Measurements from ENCODE around the gene KCNJ6. TPM values are rescaled to one million over a fixed set of nuclear protein-coding genes. Genes with fewer than 3 reads are reported as not detected.

KCNJ6 gene
- total RNA-seq, 2 experiments from 2014 or later = not detected

GRCh38 chr21:37808261-37808660 is 108.0 kb downstream of the KCNJ6 start:
- H3K4me3 Mint-ChIP-seq = no peak overlapping the region

GRCh38 chr21:37805266-37805665 is 111.0 kb downstream of the KCNJ6 start:
- POLR2A ChIA-PET = no interaction called here
- H3K36me3 Mint-ChIP-seq = no peaks in the 10 kb centered on the region
- H3K27me3 Mint-ChIP-seq = peaks cover 8% of the 10 kb centered on the region
- no peaks in the 10 kb centered on the region for H3K9me3 Mint-ChIP-seq
- H3K4me1 Mint-ChIP-seq = no peaks in the 10 kb centered on the region
- ATAC-seq (ENCODE audit: low read depth) (no peak), DNase-seq (no peak)
- no peak overlapping the region for H3K4me3 Mint-ChIP-seq
- H3K27ac Mint-ChIP-seq = no peak overlapping the region

More at GRCh38 chr21:37808261-37808660, 108.0 kb downstream of the KCNJ6 start:
- Mint-ChIP-seq H3K4me1 (no peaks in the 10 kb centered on the region), H3K36me3 (no peaks in the 10 kb centered on the region), H3K27me3 (no peaks in the 10 kb centered on the region), H3K9me3 (peaks cover 2% of the 10 kb centered on the region), H3K27ac (no peak overlapping the region)
- ATAC-seq (ENCODE audit: low read depth) = no peak
- no peak for DNase-seq
- POLR2A ChIA-PET = no interaction called here

- DNase-seq (no peak), ATAC-seq (ENCODE audit: low read depth) (no peak)
- Mint-ChIP-seq H3K27me3 (peaks cover 10% of the 10 kb centered on the region), H3K9me3 (no peaks in the 10 kb centered on the region), H3K4me1 (no peaks in the 10 kb centered on the region), H3K36me3 (no peaks in the 10 kb centered on the region), H3K4me3 (no peak overlapping the region), H3K27ac (no peak overlapping the region)
- POLR2A ChIA-PET = no interaction called here
These were observed 112.3 kb downstream of the KCNJ6 start for GRCh38 chr21:37804001-37804400.

GRCh38 chr21:37803101-37803651 is 113.1 kb downstream of the KCNJ6 start:
- no peaks in the 10 kb centered on the region for H3K36me3 Mint-ChIP-seq

GRCh38 chr21:37800456-37801061 is 115.7 kb downstream of the KCNJ6 start:
- peaks cover 13% of the 10 kb centered on the region for H3K27me3 Mint-ChIP-seq

More at GRCh38 chr21:37803101-37803651, 113.1 kb downstream of the KCNJ6 start:
- no peak for ATAC-seq (ENCODE audit: low read depth)
- no peaks in the 10 kb centered on the region for H3K9me3 Mint-ChIP-seq
- POLR2A ChIA-PET = no interaction called here
- H3K4me1 Mint-ChIP-seq = no peaks in the 10 kb centered on the region
- H3K4me3 Mint-ChIP-seq = no peak overlapping the region
- no peak overlapping the region for H3K27ac Mint-ChIP-seq
- no peak for DNase-seq
- peaks cover 11% of the 10 kb centered on the region for H3K27me3 Mint-ChIP-seq

GRCh38 chr21:37800057-37800455 is 116.2 kb downstream of the KCNJ6 start:
- peaks cover 13% of the 10 kb centered on the region for H3K27me3 Mint-ChIP-seq
- ATAC-seq (ENCODE audit: low read depth) (no peak), DNase-seq (no peak)
- H3K4me3 Mint-ChIP-seq = no peak overlapping the region
- no peaks in the 10 kb centered on the region for H3K4me1 Mint-ChIP-seq
- H3K9me3 Mint-ChIP-seq = no peaks in the 10 kb centered on the region
- no peak overlapping the region for H3K27ac Mint-ChIP-seq
- H3K36me3 Mint-ChIP-seq = no peaks in the 10 kb centered on the region
- POLR2A ChIA-PET = no interaction called here

More at GRCh38 chr21:37800456-37801061, 115.7 kb downstream of the KCNJ6 start:
- Mint-ChIP-seq H3K36me3 (no peaks in the 10 kb centered on the region), H3K27ac (no peak overlapping the region), H3K4me1 (no peaks in the 10 kb centered on the region), H3K4me3 (no peak overlapping the region), H3K9me3 (no peaks in the 10 kb centered on the region)
- DNase-seq (no peak), ATAC-seq (ENCODE audit: low read depth) (no peak)
- POLR2A ChIA-PET = no interaction called here

GRCh38 chr21:37799211-37800056 is 116.8 kb downstream of the KCNJ6 start:
- POLR2A ChIA-PET = no interaction called here
- H3K27ac Mint-ChIP-seq = no peak overlapping the region

GRCh38 chr21:37797403-37797802 is 118.9 kb downstream of the KCNJ6 start:
- POLR2A ChIA-PET = no interaction called here
- Mint-ChIP-seq H3K27ac (no peak overlapping the region), H3K4me3 (no peak overlapping the region), H3K27me3 (peaks cover 15% of the 10 kb centered on the region), H3K9me3 (no peaks in the 10 kb centered on the region), H3K4me1 (no peaks in the 10 kb centered on the region), H3K36me3 (no peaks in the 10 kb centered on the region)
- DNase-seq (no peak), ATAC-seq (ENCODE audit: low read depth) (no peak)

More at GRCh38 chr21:37799211-37800056, 116.8 kb downstream of the KCNJ6 start:
- H3K4me1 Mint-ChIP-seq = no peaks in the 10 kb centered on the region
- ATAC-seq (ENCODE audit: low read depth) (no peak), DNase-seq (no peak)
- no peaks in the 10 kb centered on the region for H3K36me3 Mint-ChIP-seq
- no peak overlapping the region for H3K4me3 Mint-ChIP-seq
- H3K9me3 Mint-ChIP-seq = no peaks in the 10 kb centered on the region
- peaks cover 14% of the 10 kb centered on the region for H3K27me3 Mint-ChIP-seq

- Mint-ChIP-seq H3K36me3 (no peaks in the 10 kb centered on the region), H3K4me1 (no peaks in the 10 kb centered on the region), H3K27me3 (peaks cover 11% of the 10 kb centered on the region), H3K4me3 (no peak overlapping the region), H3K27ac (no peak overlapping the region), H3K9me3 (no peaks in the 10 kb centered on the region)
- POLR2A ChIA-PET = no interaction called here
- ATAC-seq (ENCODE audit: low read depth) (no peak), DNase-seq (no peak)
These were observed 120.2 kb downstream of the KCNJ6 start for GRCh38 chr21:37796011-37796410.

- ATAC-seq (ENCODE audit: low read depth) (no peak), DNase-seq (no peak)
- no peaks in the 10 kb centered on the region for H3K9me3 Mint-ChIP-seq
- no peak overlapping the region for H3K4me3 Mint-ChIP-seq
- H3K4me1 Mint-ChIP-seq = no peaks in the 10 kb centered on the region
- H3K36me3 Mint-ChIP-seq = no peaks in the 10 kb centered on the region
- H3K27ac Mint-ChIP-seq = no peak overlapping the region
- POLR2A ChIA-PET = no interaction called here
- peaks cover 4% of the 10 kb centered on the region for H3K27me3 Mint-ChIP-seq
These were observed 122.6 kb downstream of the KCNJ6 start for GRCh38 chr21:37793660-37794059.

- POLR2A ChIA-PET = no interaction called here
- Mint-ChIP-seq H3K27me3 (peaks cover 2% of the 10 kb centered on the region), H3K27ac (no peak overlapping the region), H3K4me3 (no peak overlapping the region), H3K36me3 (no peaks in the 10 kb centered on the region), H3K9me3 (no peaks in the 10 kb centered on the region), H3K4me1 (no peaks in the 10 kb centered on the region)
- ATAC-seq (ENCODE audit: low read depth) (no peak), DNase-seq (no peak)
These were observed 124.2 kb downstream of the KCNJ6 start for GRCh38 chr21:37792046-37792445.

GRCh38 chr21:37790905-37791304 is 125.4 kb downstream of the KCNJ6 start:
- Mint-ChIP-seq H3K36me3 (no peaks in the 10 kb centered on the region), H3K27me3 (peaks cover 2% of the 10 kb centered on the region), H3K27ac (no peak overlapping the region), H3K4me3 (no peak overlapping the region), H3K9me3 (no peaks in the 10 kb centered on the region), H3K4me1 (no peaks in the 10 kb centered on the region)
- no peak for DNase-seq
- POLR2A ChIA-PET = no interaction called here
- ATAC-seq (ENCODE audit: low read depth) = no peak

- H3K4me3 Mint-ChIP-seq = no peak overlapping the region
These were observed 127.8 kb downstream of the KCNJ6 start for GRCh38 chr21:37788503-37788902.

GRCh38 chr21:37787456-37787855 is 128.8 kb downstream of the KCNJ6 start:
- no peaks in the 10 kb centered on the region for H3K9me3 Mint-ChIP-seq
- H3K4me1 Mint-ChIP-seq = no peaks in the 10 kb centered on the region
- DNase-seq (no peak), ATAC-seq (ENCODE audit: low read depth) (no peak)
- no peak overlapping the region for H3K4me3 Mint-ChIP-seq
- no peaks in the 10 kb centered on the region for H3K36me3 Mint-ChIP-seq
- no peak overlapping the region for H3K27ac Mint-ChIP-seq
- POLR2A ChIA-PET = no interaction called here
- no peaks in the 10 kb centered on the region for H3K27me3 Mint-ChIP-seq

More at GRCh38 chr21:37788503-37788902, 127.8 kb downstream of the KCNJ6 start:
- Mint-ChIP-seq H3K27ac (no peak overlapping the region), H3K27me3 (no peaks in the 10 kb centered on the region), H3K9me3 (no peaks in the 10 kb centered on the region), H3K4me1 (no peaks in the 10 kb centered on the region), H3K36me3 (no peaks in the 10 kb centered on the region)
- POLR2A ChIA-PET = no interaction called here
- no peak for DNase-seq
- ATAC-seq (ENCODE audit: low read depth) = no peak
